HepG2 (cell line): ENCODE measurements around the gene ABCC3. TPM values are rescaled to one million over a fixed set of nuclear protein-coding genes. Genes with fewer than 3 reads are reported as not detected.

Experiments used
- AHDC1 ChIP-seq: sonication (generic); formaldehyde crosslinking; IDR thresholded peaks from 2 replicates; pipeline ENCODE4 v1.5.1; 2020; ENCODE audit warnings: mild to moderate bottlenecking, missing genetic modification reagents, borderline replicate concordance
- ATRX ChIP-seq: sonication (generic); formaldehyde crosslinking; IDR thresholded peaks from 2 replicates; pipeline ENCODE4 v1.4.0; 2020; ENCODE audit warnings: missing genetic modification reagents, borderline replicate concordance
- DZIP1 ChIP-seq: sonication (generic); formaldehyde crosslinking; IDR thresholded peaks from 2 replicates; pipeline ENCODE4 v1.5.0; 2020; ENCODE audit warnings: mild to moderate bottlenecking, missing genetic modification reagents
- KAT7 ChIP-seq: IDR thresholded peaks from 2 replicates; pipeline ENCODE4 v1.6.1; 2018; ENCODE audit warnings: borderline replicate concordance, missing compliant biosample characterization
- MIXL1 ChIP-seq: IDR thresholded peaks from 2 replicates; pipeline ENCODE4 v1.6.1; 2016
- NAIF1 ChIP-seq: sonication (generic); formaldehyde crosslinking; IDR thresholded peaks from 2 replicates; pipeline ENCODE4 v1.5.0; 2020; ENCODE audit warnings: mild to moderate bottlenecking, missing genetic modification reagents, borderline replicate concordance
- RFX5 ChIP-seq: IDR thresholded peaks from 2 replicates; pipeline ENCODE4 v1.6.1; 2011; ENCODE audit warnings: low read depth, low read length, improper control_type of control experiment
- TERF1 ChIP-seq: sonication (generic); formaldehyde crosslinking; IDR thresholded peaks from 2 replicates; pipeline ENCODE4 v1.8.0; 2022; ENCODE audit warnings: mild to moderate bottlenecking, missing genetic modification reagents, moderate library complexity
- THYN1 ChIP-seq: sonication (generic); formaldehyde crosslinking; IDR thresholded peaks from 2 replicates; pipeline ENCODE4 v1.8.1; 2023; ENCODE audit warnings: low read depth, mild to moderate bottlenecking, moderate library complexity, missing genetic modification reagents, borderline replicate concordance
- ZBTB4 ChIP-seq: sonication (generic); formaldehyde crosslinking; IDR thresholded peaks from 2 replicates; pipeline ENCODE4 v1.4.0; 2020; ENCODE audit warnings: missing genetic modification reagents, mild to moderate bottlenecking, borderline replicate concordance
- ZNF484 ChIP-seq: sonication (generic); formaldehyde crosslinking; IDR thresholded peaks from 2 replicates; pipeline ENCODE4 v1.5.1; 2020; ENCODE audit warnings: mild to moderate bottlenecking, low read depth, missing genetic modification reagents, borderline replicate concordance
- ZNF790 ChIP-seq: sonication (generic); formaldehyde crosslinking; IDR thresholded peaks from 2 replicates; pipeline ENCODE4 v1.8.0; 2022; ENCODE audit warnings: missing genetic modification reagents, mild to moderate bottlenecking, borderline replicate concordance
- polyA plus RNA-seq, 8 experiments: library from polyadenylated mRNA; depleted of rRNA in 3 of 8; stranded (reverse) in 7 of 8; unstranded in 1 of 8; fragments of >200 nt; fragmentation: Illumina TruSeq in 4 of 8; extraction: Trizol in 4 of 8; gene quantifications; 2 replicates each; pipeline versions ENCODE4 v1.2.1 to v1.2.3, GENCODE V29; 2011 to 2016; ENCODE audit warnings: low read depth in 4 of 8, missing spikeins in 1 of 8, mixed read lengths in 1 of 8; ENCODE audit not compliant: insufficient read depth in 1 of 8
- total RNA-seq, 5 experiments: library from RNA; depleted of rRNA; stranded (reverse); fragments of >200 nt; fragmentation: Illumina TruSeq; extraction: Trizol; gene quantifications; 2 replicates each; pipeline ENCODE4 v1.2.3, GENCODE V29; 2016; ENCODE audit warnings: low read depth in 1 of 5
- TF ChIP-seq, protein P1 (sequence below): IDR thresholded peaks from 2 replicates; pipeline ENCODE4 v1.6.1; 2012; ENCODE audit warnings: inconsistent platforms

The ABCC3 gene
- total and polyA plus RNA-seq, 2 of the 13 experiments (the other 11 are each of a cell fraction or from before 2014, with no cell fraction given): 25.2 to 50.7 TPM

DNA sequence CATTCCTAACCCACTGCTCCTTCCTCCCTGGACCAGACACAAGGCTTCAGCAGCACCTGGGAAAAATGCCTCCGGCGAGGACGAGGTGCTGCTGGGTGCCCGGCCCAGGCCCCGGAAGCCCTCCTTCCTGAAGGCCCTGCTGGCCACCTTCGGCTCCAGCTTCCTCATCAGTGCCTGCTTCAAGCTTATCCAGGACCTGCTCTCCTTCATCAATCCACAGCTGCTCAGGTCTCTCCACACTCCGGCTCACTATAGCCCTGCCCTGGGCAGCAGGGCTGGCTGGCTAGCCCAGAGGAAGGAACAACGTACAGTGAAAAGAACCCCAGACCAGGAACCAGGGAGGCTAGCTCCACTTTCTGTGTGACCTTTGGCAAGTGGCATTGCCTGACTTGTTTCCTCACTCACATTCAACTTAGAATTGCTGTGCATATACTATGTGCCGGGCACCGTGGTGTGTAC lies 26.2 kb downstream of the ABCC3 start (continued):
- TF ChIP-seq AHDC1 (CRISPR knock-in tag) (0 out of 2 replicates have a peak, but pooled peaks have one; percentile 21), ATRX (CRISPR knock-in tag) (no peak), KAT7 (CRISPR knock-in tag) (no peak), DZIP1 (CRISPR knock-in tag) (no peak), ZBTB4 (CRISPR knock-in tag) (no peak), THYN1 (no peak), ZNF790 (no peak), MIXL1 (CRISPR knock-in tag) (no peak), TERF1 (CRISPR knock-in tag) (0 out of 2 replicates have a peak, but pooled peaks have one; percentile 36), NAIF1 (CRISPR knock-in tag) (no peak), ZNF484 (CRISPR knock-in tag) (no peak), RFX5 (no peak)
- TF ChIP-seq, protein P1, sequence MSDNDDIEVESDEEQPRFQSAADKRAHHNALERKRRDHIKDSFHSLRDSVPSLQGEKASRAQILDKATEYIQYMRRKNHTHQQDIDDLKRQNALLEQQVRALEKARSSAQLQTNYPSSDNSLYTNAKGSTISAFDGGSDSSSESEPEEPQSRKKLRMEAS: no peak
